Measurements from ENCODE around the gene ZBTB11.
"Not testable (repeated sequence)": the region's sequence is repeated elsewhere in the genome, so short reads cannot be mapped to it uniquely, and the experiment has no call there.

Gene ZBTB11

GRCh38 chr3:101691685-101692671 is 15.0 kb upstream of the ZBTB11 start:
- H3K27ac ChIP-seq = peak overlapping the region; percentile 1
- DNase-seq (ENCODE audit: low read depth, low spot score) = not testable (repeated sequence)

DNA sequence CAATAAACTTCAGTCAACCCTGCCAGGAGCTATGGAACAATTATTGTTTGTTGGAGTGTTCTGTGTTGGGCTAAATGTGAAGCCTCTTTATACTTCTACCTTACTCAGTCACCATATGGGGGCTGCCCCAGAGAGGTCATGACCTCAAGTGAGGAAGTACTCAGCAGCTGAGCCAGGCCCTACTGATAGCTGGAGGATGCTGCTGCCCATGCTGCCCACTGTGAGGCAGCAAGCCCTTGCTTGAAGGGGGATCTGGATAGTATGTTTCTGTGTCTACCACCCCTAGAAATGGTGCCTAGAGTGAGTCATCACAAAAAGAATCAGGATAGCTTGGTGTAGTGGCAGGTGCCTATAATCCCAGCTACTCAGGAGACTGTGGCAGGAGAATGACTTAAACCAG is 14.0 kb upstream of the ZBTB11 start:
- no peak overlapping the region for H3K27ac ChIP-seq
- no peak for DNase-seq (ENCODE audit: low read depth, low spot score)

DNA sequence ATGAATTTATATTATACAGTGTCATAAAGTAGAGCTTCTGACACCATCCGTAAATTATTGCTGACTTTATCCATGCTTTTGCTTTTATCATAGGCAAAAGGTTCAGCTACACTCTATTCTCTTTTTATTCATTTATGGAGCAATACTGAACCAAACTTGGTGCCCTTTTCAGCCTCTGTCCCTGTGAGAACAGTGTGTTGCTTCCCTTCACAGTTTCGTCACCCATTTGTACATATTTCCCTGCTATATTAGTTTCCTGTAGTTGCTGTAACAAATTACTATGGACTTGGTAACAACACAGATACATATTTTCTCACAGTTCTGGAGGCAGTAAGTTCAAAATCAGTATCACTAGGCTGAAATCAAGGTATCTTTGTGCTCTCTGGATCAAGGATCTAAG is 12.4 kb upstream of the ZBTB11 start:
- DNase-seq (ENCODE audit: low read depth, low spot score) = no peak
- H3K27ac ChIP-seq = no peak overlapping the region

DNA sequence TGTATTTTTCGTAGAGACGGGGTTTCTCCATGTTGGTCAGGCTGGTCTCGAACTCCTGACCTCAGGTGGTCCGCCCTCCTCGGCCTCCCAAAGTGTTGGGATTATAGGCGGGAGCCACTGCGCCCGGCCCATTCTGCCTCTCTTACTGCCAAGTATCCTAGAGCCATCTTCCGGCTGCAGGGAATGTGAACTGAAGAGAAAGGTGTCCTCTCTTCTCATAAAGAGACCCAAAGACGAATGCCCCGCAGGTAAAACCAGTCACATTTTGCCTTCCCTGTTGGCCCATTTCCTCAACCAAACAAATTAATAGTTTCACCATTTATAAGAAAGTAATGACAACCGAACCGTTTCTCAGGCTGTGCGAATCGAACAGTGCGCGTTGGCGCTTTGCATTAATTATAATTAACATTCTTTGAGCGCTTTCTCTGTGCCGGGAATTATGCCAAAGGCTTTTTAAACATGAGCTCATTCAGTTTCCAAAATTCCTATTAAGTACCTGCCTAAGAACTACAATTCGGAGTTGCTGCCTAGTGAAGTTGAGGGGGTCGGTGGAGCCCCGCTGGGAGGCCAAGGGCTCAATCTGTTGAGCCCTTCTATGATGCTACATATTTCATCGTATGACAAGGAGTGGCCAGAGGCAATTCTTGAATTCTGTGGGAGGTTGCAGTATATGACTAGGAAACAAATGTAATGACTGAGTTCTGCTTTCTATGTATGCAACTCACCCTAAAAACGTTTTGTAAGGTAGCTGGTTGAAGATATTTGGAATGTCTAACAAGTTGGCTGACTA is 10.4 kb upstream of the ZBTB11 start:
- H3K27ac ChIP-seq = peak overlapping the region; percentile 96
- no peak for DNase-seq (ENCODE audit: low read depth, low spot score)

DNA sequence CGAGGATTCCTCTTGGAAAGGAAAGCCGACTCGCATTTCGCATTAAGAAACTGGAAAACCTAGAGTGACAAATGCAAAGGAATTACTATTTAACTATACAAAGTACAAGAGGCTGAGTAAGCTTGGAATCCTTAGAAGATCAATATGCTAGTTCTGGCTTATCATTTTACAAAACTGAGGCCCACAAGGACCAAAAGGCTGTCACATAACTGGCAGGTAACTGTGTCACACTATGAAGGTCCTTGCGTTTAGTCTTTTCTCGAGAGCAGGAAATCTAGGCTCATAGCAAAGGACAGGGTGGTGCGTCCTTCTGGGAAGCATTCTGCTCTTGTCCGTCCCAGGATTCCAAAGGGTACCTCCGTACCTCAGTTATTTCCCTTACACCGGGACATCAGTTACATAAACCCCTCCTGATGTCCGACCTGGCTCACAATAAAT is 9.0 kb upstream of the ZBTB11 start:
- DNase-seq (ENCODE audit: low read depth, low spot score) = no peak
- peak overlapping the region; percentile 96 for H3K27ac ChIP-seq

DNA sequence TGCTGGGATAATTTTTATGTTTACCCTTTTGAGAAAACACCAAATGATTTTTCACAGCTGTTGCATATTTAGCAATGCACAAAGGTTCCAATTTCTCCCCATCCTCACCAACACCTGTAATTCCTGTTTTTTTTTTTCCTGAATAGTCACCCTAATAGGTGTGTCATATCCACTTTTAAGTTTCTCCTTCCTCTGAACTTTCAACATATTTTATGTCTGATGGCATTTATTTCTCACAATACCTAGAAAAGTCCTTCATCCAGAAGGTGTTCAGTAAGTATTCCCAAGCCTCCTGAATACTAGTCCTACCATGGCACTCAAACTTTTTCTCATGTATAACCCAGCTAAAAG is 8.1 kb upstream of the ZBTB11 start:
- no peak for DNase-seq (ENCODE audit: low read depth, low spot score)
- H3K27ac ChIP-seq = peak overlapping the region; percentile 96

GRCh38 chr3:101680466-101680865 is 3.5 kb upstream of the ZBTB11 start:
- DNase-seq (ENCODE audit: low read depth, low spot score) = no peak
- peak overlapping the region; percentile 8 for H3K27ac ChIP-seq

DNA sequence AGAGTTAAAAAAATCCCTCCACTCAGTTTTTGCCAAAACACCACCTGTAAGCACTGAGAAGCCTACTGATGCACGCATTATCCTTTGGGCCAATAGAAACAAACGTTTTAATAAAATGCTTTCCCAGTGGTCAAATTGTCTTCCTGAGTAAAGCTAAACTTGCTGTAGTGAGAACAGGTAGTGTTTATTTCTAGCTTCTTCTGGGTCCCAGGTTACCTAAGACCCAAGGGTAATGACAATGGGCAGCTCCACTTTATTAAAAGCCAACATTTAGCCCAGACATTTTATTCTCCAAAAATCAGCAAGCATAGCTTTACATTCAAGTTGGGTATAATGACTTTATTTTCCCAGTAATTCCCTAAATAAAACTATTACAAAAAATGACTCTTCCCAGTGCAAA is 1.9 kb upstream of the ZBTB11 start:
- not testable (repeated sequence) for H3K27ac ChIP-seq; DNase-seq (ENCODE audit: low read depth, low spot score)

DNA sequence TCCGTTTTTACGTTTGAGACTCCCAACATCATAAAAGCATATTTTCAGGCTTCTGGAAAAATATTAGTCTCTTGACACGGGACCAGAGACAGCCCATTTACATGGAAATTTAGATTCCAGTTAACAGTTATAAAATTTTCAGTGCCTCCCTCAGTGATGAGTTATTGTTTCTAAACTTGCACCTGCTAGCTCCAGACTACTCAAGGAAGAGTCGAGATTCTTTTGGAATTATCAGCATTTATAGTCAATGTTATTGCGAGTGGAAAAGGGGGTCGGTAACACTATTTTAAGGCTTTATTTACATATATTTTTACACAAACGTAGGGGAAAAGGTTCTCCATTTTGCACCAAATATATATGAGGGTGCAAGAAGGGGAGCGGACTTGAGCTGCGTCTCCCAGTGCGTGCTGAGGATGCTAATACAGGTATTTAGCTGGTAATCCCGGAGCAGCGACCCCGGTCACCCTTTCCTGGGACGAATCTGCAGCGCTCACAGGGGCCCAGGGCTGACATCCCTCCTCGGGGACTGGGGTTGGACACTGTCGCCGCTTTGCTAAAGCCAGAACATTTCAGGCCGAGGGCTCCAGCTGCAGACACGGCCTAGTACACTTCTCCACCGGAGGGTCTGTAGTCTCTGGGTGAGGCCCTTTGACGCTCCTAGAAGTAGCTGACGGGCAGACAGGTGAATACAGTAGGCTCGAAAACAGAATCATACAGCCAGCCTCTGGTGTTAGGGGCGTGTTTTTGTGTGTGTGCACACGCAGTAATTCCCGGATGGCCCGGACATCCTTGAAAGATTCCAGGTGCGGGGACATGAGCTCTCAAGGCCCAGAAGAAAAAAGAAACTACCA is 729 bp upstream of the ZBTB11 start:
- peak overlapping the region; percentile 90 for H3K27ac ChIP-seq
- DNase-seq (ENCODE audit: low read depth, low spot score) = no peak

- DNase-seq (ENCODE audit: low read depth, low spot score) = peak; percentile 73
- peak overlapping the region; percentile 90 for H3K27ac ChIP-seq
Measured at GRCh38 chr3:101676216-101676764, 642 bp downstream of the ZBTB11 start.

GRCh38 chr3:101675709-101676215 is 1.2 kb downstream of the ZBTB11 start:
- H3K27ac ChIP-seq = peak overlapping the region; percentile 90
- no peak for DNase-seq (ENCODE audit: low read depth, low spot score)

DNA sequence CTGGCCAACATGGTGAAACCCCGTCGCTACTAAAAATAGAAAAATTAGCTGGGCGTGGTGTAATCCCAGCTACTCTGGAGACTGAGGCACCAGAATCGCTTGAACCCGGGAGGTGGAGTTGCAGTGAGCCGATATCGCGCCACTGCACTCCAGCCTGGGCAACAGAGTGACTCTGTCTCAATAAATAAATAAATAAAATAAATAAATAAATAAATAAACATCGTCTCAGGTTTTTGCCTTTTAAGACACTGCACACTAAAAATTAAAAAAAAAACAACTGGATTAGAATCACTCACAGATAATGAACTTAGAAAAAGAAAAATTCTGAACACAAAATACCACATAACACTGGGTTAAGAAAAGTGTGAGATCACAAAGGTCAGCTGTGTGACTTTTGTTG is 2.4 kb downstream of the ZBTB11 start:
- no peak for DNase-seq (ENCODE audit: low read depth, low spot score)
- no peak overlapping the region for H3K27ac ChIP-seq

- no peak for DNase-seq (ENCODE audit: low read depth, low spot score)
- H3K27ac ChIP-seq = no peak overlapping the region
Measured at GRCh38 chr3:101673953-101674352, 3.0 kb downstream of the ZBTB11 start.

DNA sequence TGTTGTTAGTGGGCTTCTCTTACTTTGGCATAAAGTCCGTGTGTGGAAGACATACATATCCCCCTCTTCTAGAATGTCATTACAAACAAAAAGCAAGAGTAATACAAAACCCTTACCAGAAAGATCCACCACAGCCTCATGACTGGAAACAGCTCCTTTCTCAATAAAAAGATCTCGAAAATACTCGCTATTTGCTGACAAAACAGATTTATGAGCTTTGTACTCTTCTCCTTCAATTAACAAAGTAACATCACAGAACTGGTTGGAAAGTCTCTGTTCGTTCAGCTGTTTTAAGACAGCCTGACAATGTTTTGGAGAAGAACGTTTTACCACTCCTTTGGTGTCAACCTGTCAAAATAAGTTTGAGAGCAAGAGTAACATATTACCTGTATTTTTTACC is 5.9 kb downstream of the ZBTB11 start:
- no peak for DNase-seq (ENCODE audit: low read depth, low spot score)
- no peak overlapping the region for H3K27ac ChIP-seq

DNA sequence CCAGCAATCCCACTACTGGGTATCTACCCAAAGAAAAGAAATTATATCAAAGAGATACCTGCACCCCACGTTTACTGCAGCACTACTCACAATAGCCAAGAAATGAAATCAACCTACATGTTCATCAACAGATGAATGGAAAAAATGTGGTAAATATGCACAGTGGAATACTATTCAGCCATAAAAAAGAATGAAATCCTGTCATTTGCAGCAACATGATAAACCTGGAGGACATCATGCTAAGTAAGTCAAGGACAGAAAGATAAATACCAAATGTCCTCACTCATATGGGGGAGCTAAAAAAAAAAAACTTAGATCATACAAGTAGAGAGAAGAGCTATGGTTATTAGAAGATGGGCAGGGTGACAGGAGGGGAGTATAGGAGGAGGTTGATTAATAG is 9.1 kb downstream of the ZBTB11 start:
- H3K27ac ChIP-seq = no peak overlapping the region
- DNase-seq (ENCODE audit: low read depth, low spot score) = no peak

DNA sequence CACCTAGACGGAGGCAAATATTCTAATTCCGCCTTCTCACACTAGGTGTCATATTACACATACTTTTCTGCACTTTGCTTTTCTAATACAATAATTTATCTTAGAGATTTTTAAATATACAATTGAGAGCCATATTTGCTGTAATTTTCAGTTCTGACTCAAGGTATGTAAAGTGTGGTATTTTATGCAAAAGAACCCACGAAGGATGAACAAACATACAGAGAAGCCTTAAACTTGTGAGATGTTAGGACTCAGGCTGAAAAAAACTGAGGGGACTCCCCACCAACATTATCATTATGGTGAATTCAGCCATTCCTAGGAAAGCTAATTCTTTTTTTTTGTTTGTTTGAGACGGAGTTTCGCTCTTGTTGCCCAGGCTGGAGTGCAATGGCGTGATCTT is 9.6 kb downstream of the ZBTB11 start:
- no peak overlapping the region for H3K27ac ChIP-seq
- DNase-seq (ENCODE audit: low read depth, low spot score) = no peak

GRCh38 chr3:101665851-101666250 is 11.1 kb downstream of the ZBTB11 start:
- no peak overlapping the region for H3K27ac ChIP-seq

DNA sequence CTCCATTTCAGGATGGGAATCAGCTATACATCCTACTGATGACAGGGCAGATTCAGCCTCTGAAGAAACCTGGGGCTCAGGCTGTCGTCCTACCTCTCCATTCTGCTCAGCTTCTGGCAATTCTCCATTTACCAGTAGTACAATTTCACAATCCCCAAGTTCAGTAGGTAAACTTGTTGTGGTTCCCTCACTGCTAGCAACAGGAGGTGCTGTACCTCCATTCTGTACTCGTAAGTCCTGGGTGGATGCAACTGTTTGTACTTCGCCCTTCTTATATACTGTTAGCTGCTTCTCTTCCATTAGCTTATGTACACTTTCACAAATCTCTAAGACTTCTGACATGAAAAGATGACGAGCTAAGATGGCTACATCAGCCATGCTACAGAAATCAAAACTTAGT is 11.6 kb downstream of the ZBTB11 start:
- DNase-seq (ENCODE audit: low read depth, low spot score) = no peak
- no peak overlapping the region for H3K27ac ChIP-seq

More at GRCh38 chr3:101665851-101666250, 11.1 kb downstream of the ZBTB11 start:
- DNase-seq (ENCODE audit: low read depth, low spot score) = no peak

- DNase-seq (ENCODE audit: low read depth, low spot score) = no peak
- H3K27ac ChIP-seq = no peak overlapping the region
Measured at GRCh38 chr3:101660714-101661113, 16.2 kb downstream of the ZBTB11 start.

- no peak for DNase-seq (ENCODE audit: low read depth, low spot score)
- no peak overlapping the region for H3K27ac ChIP-seq
Measured at GRCh38 chr3:101656651-101657050, 20.3 kb downstream of the ZBTB11 start.
